Calu3 (cell line): ENCODE results near the gene BRICD5. TPM values are rescaled to one million over a fixed set of nuclear protein-coding genes. Genes with fewer than 3 reads are reported as not detected.
"Not testable (repeated sequence)": the region's sequence is repeated elsewhere in the genome, so short reads cannot be mapped to it uniquely, and the experiment has no call there.

Experiments
- BruUV-seq: library from RNA; stranded (reverse); fragments of 400-500 nt; replicated peaks from 2 replicates; lab custom pipeline; 2021; lab: Mats Ljungman, UMichigan
- CTCF ChIA-PET: fragments of 300-600 bp; sonication (Branson Sonifier 250); formaldehyde crosslinking; loops from one replicate; lab custom pipeline; 2022; ENCODE audit warnings: antibody characterized with exemption; lab: Charles Lee
- DNase-seq: peaks from one replicate; pipeline ENCODE4 v3.0.0; 2022
- H3K27ac Mint-ChIP-seq: one replicate; pipeline ENCODE4 v1.8.0; 2022; ENCODE audit warnings: mixed read lengths; ENCODE audit not compliant: unreplicated experiment
- H3K27me3 Mint-ChIP-seq: one replicate; pipeline ENCODE4 v1.8.0; 2022; ENCODE audit warnings: mixed read lengths; ENCODE audit not compliant: unreplicated experiment
- H3K36me3 Mint-ChIP-seq: one replicate; pipeline ENCODE4 v1.8.0; 2022; ENCODE audit warnings: mild to moderate bottlenecking, moderate library complexity, mixed read lengths; ENCODE audit not compliant: insufficient read depth, unreplicated experiment
- H3K4me1 Mint-ChIP-seq: one replicate; pipeline ENCODE4 v1.8.0; 2022; ENCODE audit warnings: mild to moderate bottlenecking, low read depth, mixed read lengths; ENCODE audit not compliant: unreplicated experiment
- H3K4me3 Mint-ChIP-seq: one replicate; pipeline ENCODE4 v1.8.0; 2022; ENCODE audit warnings: mild to moderate bottlenecking, low read depth, moderate library complexity, mixed read lengths; ENCODE audit not compliant: unreplicated experiment
- H3K9me3 Mint-ChIP-seq: one replicate; pipeline ENCODE4 v1.8.0; 2022; ENCODE audit warnings: low read depth, mixed read lengths; ENCODE audit not compliant: unreplicated experiment
- CTCF ChIP-seq: fragments of 200-600 bp; IDR thresholded peaks from one replicate; pipeline ENCODE4 v1.8.0; 2022; ENCODE audit warnings: antibody characterized with exemption; ENCODE audit not compliant: unreplicated experiment
- intact Hi-C: fragments of 100-400 bp; cut with micrococcal nuclease; formaldehyde crosslinking; loops from one replicate; pipeline ENCODE4 v1.10.0; 2022; ENCODE audit not compliant: unreplicated experiment
- total RNA-seq: library from RNA; stranded (reverse); gene quantifications from 2 replicates; pipeline ENCODE4 v1.2.3, GENCODE V29; 2022

BRICD5 gene
- total RNA-seq, 1 experiment from 2014 or later: 17.3 TPM

GRCh38 chr16:2243781-2244180, 33.1 kb upstream of the BRICD5 start:
- Mint-ChIP-seq H3K4me3 (no peak overlapping the region), H3K4me1 (no peaks in the 10 kb centered on the region), H3K27me3 (no peaks in the 10 kb centered on the region), H3K27ac (no peak overlapping the region), H3K36me3 (peaks cover 71% of the 10 kb centered on the region), H3K9me3 (no peaks in the 10 kb centered on the region)
- no TSS peak for BruUV-seq
- CTCF ChIA-PET: no interaction called here
- DNase-seq: no peak
- intact Hi-C loops: no loop called here
- no peak for TF ChIP-seq CTCF

- intact Hi-C loops: no loop called here
- no peak overlapping the region for H3K27ac Mint-ChIP-seq
- CTCF ChIA-PET: no interaction called here
Observed at GRCh38 chr16:2243031-2243528, 32.4 kb upstream of the BRICD5 start.

GRCh38 chr16:2242598-2242997, 31.9 kb upstream of the BRICD5 start:
- Mint-ChIP-seq H3K4me3 (no peak overlapping the region), H3K36me3 (peaks cover 70% of the 10 kb centered on the region), H3K4me1 (no peaks in the 10 kb centered on the region), H3K9me3 (no peaks in the 10 kb centered on the region), H3K27ac (peak overlapping the region; percentile 60), H3K27me3 (no peaks in the 10 kb centered on the region)
- BruUV-seq: no TSS peak
- intact Hi-C loops: no loop called here
- no peak for DNase-seq
- no peak for TF ChIP-seq CTCF
- CTCF ChIA-PET: no interaction called here

More at GRCh38 chr16:2243031-2243528, 32.4 kb upstream of the BRICD5 start:
- BruUV-seq: no TSS peak
- H3K36me3 Mint-ChIP-seq: peaks cover 70% of the 10 kb centered on the region
- no peaks in the 10 kb centered on the region for H3K9me3 Mint-ChIP-seq
- H3K27me3 Mint-ChIP-seq: no peaks in the 10 kb centered on the region
- DNase-seq: no peak
- no peak for TF ChIP-seq CTCF
- no peak overlapping the region for H3K4me3 Mint-ChIP-seq
- H3K4me1 Mint-ChIP-seq: no peaks in the 10 kb centered on the region

- H3K9me3 Mint-ChIP-seq, CTCF ChIA-PET, H3K27me3 Mint-ChIP-seq, BruUV-seq, H3K4me1 Mint-ChIP-seq, intact Hi-C loops, H3K27ac Mint-ChIP-seq, DNase-seq, H3K4me3 Mint-ChIP-seq: not testable (repeated sequence)
- peaks cover 74% of the 10 kb centered on the region for H3K36me3 Mint-ChIP-seq
Observed at GRCh38 chr16:2240331-2240730, 29.7 kb upstream of the BRICD5 start.

GRCh38 chr16:2238838-2239675, 28.4 kb upstream of the BRICD5 start:
- BruUV-seq: no TSS peak
- intact Hi-C loops: no loop called here
- peaks cover 8% of the 10 kb centered on the region for H3K4me1 Mint-ChIP-seq
- no peak for TF ChIP-seq CTCF
- H3K9me3 Mint-ChIP-seq: no peaks in the 10 kb centered on the region
- CTCF ChIA-PET: no interaction called here
- H3K36me3 Mint-ChIP-seq: peaks cover 75% of the 10 kb centered on the region
- no peaks in the 10 kb centered on the region for H3K27me3 Mint-ChIP-seq
- H3K4me3 Mint-ChIP-seq: no peak overlapping the region
- peak overlapping the region; percentile 30 for H3K27ac Mint-ChIP-seq
- DNase-seq: no peak
